Fibroblast of lung (primary cell): Measurements from ENCODE around the gene OCLN.

Source experiments
- EZH2 ChIP-seq: IDR thresholded peaks from 2 replicates; pipeline ENCODE4 v1.5.1; 2012; ENCODE audit warnings: low read length, control low read depth, mild to moderate bottlenecking; ENCODE audit errors: missing control alignments
- TF ChIP-seq, protein P1 (sequence below), 2 donors: IDR thresholded peaks in 1 of 2; conservative IDR thresholded peaks in 1 of 2; 1 replicate in 1 of 2; 2 replicates in 1 of 2; pipeline ENCODE4 v1.5.1; 2011 to 2012; ENCODE audit warnings: low read length in 2 of 2, control low read depth in 1 of 2, inconsistent platforms in 1 of 2, low read depth in 1 of 2, mild to moderate bottlenecking in 1 of 2

DNA sequence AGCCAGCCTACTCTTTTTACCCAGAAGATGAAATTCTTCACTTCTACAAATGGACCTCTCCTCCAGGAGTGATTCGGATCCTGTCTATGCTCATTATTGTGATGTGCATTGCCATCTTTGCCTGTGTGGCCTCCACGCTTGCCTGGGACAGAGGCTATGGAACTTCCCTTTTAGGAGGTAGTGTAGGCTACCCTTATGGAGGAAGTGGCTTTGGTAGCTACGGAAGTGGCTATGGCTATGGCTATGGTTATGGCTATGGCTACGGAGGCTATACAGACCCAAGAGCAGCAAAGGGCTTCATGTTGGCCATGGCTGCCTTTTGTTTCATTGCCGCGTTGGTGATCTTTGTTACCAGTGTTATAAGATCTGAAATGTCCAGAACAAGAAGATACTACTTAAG, 16.6 kb downstream of the OCLN start:
- TF ChIP-seq, protein P1, sequence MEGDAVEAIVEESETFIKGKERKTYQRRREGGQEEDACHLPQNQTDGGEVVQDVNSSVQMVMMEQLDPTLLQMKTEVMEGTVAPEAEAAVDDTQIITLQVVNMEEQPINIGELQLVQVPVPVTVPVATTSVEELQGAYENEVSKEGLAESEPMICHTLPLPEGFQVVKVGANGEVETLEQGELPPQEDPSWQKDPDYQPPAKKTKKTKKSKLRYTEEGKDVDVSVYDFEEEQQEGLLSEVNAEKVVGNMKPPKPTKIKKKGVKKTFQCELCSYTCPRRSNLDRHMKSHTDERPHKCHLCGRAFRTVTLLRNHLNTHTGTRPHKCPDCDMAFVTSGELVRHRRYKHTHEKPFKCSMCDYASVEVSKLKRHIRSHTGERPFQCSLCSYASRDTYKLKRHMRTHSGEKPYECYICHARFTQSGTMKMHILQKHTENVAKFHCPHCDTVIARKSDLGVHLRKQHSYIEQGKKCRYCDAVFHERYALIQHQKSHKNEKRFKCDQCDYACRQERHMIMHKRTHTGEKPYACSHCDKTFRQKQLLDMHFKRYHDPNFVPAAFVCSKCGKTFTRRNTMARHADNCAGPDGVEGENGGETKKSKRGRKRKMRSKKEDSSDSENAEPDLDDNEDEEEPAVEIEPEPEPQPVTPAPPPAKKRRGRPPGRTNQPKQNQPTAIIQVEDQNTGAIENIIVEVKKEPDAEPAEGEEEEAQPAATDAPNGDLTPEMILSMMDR (conservative IDR thresholded peaks at IDR 0.05 in 1 of 2, IDR thresholded peaks at IDR 0.05 in 1 of 2; ENCODE audit: low read depth in 1 of 2, low read length in 2 of 2): no peak
- no peak for TF ChIP-seq EZH2
